Esophagus muscularis mucosa (tissue), 4 donors: Measurements from ENCODE around the gene APOL2.

Source experiments
- CTCF ChIP-seq, 3 experiments: fragments of 200-600 bp in 2 of 3; fragments of 450-650 bp in 1 of 3; sonication (generic) in 2 of 3; IDR thresholded peaks; one replicate each; pipeline ENCODE4 v1.5.1; 2017 to 2019; ENCODE audit warnings: antibody characterized with exemption in 3 of 3, mild to moderate bottlenecking in 2 of 3, moderate library complexity in 1 of 3
- EP300 ChIP-seq: sonication (generic); formaldehyde crosslinking; IDR thresholded peaks from one replicate; pipeline ENCODE4 v1.6.1; 2017; ENCODE audit warnings: antibody characterized with exemption
- POLR2A ChIP-seq: fragments of 450-650 bp; IDR thresholded peaks from one replicate; pipeline ENCODE4 v1.6.1; 2017; ENCODE audit warnings: antibody characterized with exemption, moderate library complexity, mild to moderate bottlenecking, low read depth
- POLR2AphosphoS5 ChIP-seq, 2 donors: sonication (generic); formaldehyde crosslinking; IDR thresholded peaks; one replicate each; pipeline ENCODE4 v1.6.1; 2017; ENCODE audit warnings: antibody characterized with exemption in 2 of 2

GRCh38 chr22:36204001-36204631, 35.2 kb downstream of the APOL2 start:
- TF ChIP-seq EP300, result no peak
- TF ChIP-seq CTCF (IDR thresholded peaks at IDR 0.05), result no peak
- no peak for TF ChIP-seq POLR2A
- TF ChIP-seq POLR2AphosphoS5 (IDR thresholded peaks at IDR 0.05), result no peak
